Spleen (tissue), 7 donors: Measurements from ENCODE around the gene CCDC82.

Experiments
- POLR2A ChIP-seq, 3 donors: fragments of 450-650 bp; IDR thresholded peaks; one replicate each; pipeline ENCODE4 v1.5.1; 2017; ENCODE audit warnings: antibody characterized with exemption in 3 of 3, mild to moderate bottlenecking in 1 of 3
- POLR2AphosphoS5 ChIP-seq, 3 donors: sonication (generic); formaldehyde crosslinking; IDR thresholded peaks; one replicate each; pipeline ENCODE4 v1.5.1; 2017; ENCODE audit warnings: antibody characterized with exemption in 3 of 3
- TF ChIP-seq, protein P1 (sequence below), 11 experiments: fragments of 200-600 bp in 7 of 11; fragments of 450-650 bp in 4 of 11; sonication (generic) in 4 of 11; IDR thresholded peaks in 8 of 11; conservative IDR thresholded peaks in 3 of 11; 1 replicate in 7 of 11; 2 replicates in 4 of 11; pipeline versions ENCODE4 v1.4.0 to v1.8.0; 2016 to 2021; ENCODE audit warnings: antibody characterized with exemption in 11 of 11, inconsistent platforms in 4 of 11, mild to moderate bottlenecking in 1 of 11
- donor health status: DM: no; HTN: no; CAD: no; lungs with moderate emphysema.
- donor health status: DM: no; HTN: no; CAD: no.
- donor health status: DM: no; HTN: no; CAD: no.

DNA sequence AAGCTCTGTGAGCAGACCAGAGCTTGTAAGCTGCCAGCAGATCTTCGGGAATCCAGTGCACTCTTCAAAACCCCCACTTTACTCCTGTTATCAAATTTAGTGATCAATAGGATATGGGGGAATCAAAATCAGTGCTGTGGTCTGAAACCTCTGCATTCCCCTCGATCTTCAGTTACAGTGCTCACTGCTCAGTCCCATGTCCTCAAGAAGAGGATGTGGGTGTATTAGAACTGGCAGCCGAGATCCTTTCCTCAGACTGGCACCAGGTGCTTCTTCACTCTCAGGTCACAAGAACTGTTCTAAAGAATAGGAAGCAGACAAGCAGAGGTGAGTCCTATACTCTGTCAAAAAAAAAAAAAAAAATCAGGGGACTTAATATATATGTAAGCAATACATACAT is 31.4 kb downstream of the CCDC82 start:
- TF ChIP-seq, protein P1, sequence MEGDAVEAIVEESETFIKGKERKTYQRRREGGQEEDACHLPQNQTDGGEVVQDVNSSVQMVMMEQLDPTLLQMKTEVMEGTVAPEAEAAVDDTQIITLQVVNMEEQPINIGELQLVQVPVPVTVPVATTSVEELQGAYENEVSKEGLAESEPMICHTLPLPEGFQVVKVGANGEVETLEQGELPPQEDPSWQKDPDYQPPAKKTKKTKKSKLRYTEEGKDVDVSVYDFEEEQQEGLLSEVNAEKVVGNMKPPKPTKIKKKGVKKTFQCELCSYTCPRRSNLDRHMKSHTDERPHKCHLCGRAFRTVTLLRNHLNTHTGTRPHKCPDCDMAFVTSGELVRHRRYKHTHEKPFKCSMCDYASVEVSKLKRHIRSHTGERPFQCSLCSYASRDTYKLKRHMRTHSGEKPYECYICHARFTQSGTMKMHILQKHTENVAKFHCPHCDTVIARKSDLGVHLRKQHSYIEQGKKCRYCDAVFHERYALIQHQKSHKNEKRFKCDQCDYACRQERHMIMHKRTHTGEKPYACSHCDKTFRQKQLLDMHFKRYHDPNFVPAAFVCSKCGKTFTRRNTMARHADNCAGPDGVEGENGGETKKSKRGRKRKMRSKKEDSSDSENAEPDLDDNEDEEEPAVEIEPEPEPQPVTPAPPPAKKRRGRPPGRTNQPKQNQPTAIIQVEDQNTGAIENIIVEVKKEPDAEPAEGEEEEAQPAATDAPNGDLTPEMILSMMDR (IDR thresholded peaks at IDR 0.05 in 8 of 11, conservative IDR thresholded peaks at IDR 0.05 in 3 of 11): no peak
- TF ChIP-seq POLR2A (IDR thresholded peaks at IDR 0.05) (no peak), POLR2AphosphoS5 (IDR thresholded peaks at IDR 0.05) (no peak)
